K562 (cell line): ENCODE data around the gene CENPC. TPM values are rescaled to one million over a fixed set of nuclear protein-coding genes. Genes with fewer than 3 reads are reported as not detected.
A peak's percentile ranks its signal among the peaks of the same experiment; 100 is the strongest.

Source experiments
- CREM ChIP-seq: IDR thresholded peaks from 2 replicates; pipeline ENCODE4 v1.6.1; 2014; ENCODE audit warnings: antibody characterized with exemption, low read depth
- TAF9B ChIP-seq: fragments of 450-650 bp; IDR thresholded peaks from 2 replicates; pipeline ENCODE4 v1.6.1; 2018; ENCODE audit warnings: mild to moderate bottlenecking; ENCODE audit not compliant: partially characterized antibody
- TCFL5 ChIP-seq: fragments of 250-450 bp; sonication (Bioruptor Pico); conservative IDR thresholded peaks from 2 replicates; pipeline ENCODE4 v1.6.1; 2021; ENCODE audit warnings: mild to moderate bottlenecking, moderate library complexity, matching md5 sums
- polyA plus RNA-seq, 8 experiments: library from polyadenylated mRNA; depleted of rRNA in 4 of 8; stranded (reverse) in 5 of 8; unstranded in 3 of 8; fragments of >200 nt; fragmentation: Nextera tagmentation in 2 of 8; fragmentation: Illumina TruSeq in 1 of 8; extraction: Ambion mirVana in 2 of 8; extraction: Trizol in 1 of 8; gene quantifications; 2 replicates each; pipeline versions ENCODE4 v1.2.1 to v1.2.3, GENCODE V29; 2011 to 2014; ENCODE audit warnings: inconsistent platforms in 1 of 8, missing spikeins in 1 of 8
- total RNA-seq, 7 experiments: library from RNA; depleted of rRNA in 6 of 7; stranded (reverse); fragments of >200 nt in 6 of 7; fragmentation: Illumina TruSeq in 2 of 7; extraction: Trizol in 2 of 7; gene quantifications; 2 replicates each; pipeline versions ENCODE4 v1.2.1 to v1.2.3, GENCODE V29; 2011 to 2021; ENCODE audit warnings: low replicate concordance in 1 of 7
- TF ChIP-seq, protein P1 (sequence below), 2 experiments: fragments of 450-650 bp in 1 of 2; sonication (generic) in 1 of 2; formaldehyde crosslinking in 1 of 2; IDR thresholded peaks; 2 replicates each; pipeline versions ENCODE4 v1.7.1 to v1.9.0; 2016 to 2022; ENCODE audit warnings: inconsistent platforms in 1 of 2, mild to moderate bottlenecking in 1 of 2, missing genetic modification reagents in 1 of 2
- TF ChIP-seq, protein P2 (sequence below): fragments of 250-450 bp; sonication (Bioruptor Pico); IDR thresholded peaks from 2 replicates; pipeline ENCODE4 v1.5.0; 2021

The CENPC gene
- total and polyA plus RNA-seq, 9 of the 15 experiments (the other 6 are each of a cell fraction or from before 2014, with no cell fraction given) = 18.1 to 48.5 (median 30.8) TPM

- TF ChIP-seq TCFL5 (no peak), TAF9B (peak; percentile 5), CREM (0 out of 2 replicates have a peak, but pooled peaks have one; percentile 4)
- TF ChIP-seq, protein P1, sequence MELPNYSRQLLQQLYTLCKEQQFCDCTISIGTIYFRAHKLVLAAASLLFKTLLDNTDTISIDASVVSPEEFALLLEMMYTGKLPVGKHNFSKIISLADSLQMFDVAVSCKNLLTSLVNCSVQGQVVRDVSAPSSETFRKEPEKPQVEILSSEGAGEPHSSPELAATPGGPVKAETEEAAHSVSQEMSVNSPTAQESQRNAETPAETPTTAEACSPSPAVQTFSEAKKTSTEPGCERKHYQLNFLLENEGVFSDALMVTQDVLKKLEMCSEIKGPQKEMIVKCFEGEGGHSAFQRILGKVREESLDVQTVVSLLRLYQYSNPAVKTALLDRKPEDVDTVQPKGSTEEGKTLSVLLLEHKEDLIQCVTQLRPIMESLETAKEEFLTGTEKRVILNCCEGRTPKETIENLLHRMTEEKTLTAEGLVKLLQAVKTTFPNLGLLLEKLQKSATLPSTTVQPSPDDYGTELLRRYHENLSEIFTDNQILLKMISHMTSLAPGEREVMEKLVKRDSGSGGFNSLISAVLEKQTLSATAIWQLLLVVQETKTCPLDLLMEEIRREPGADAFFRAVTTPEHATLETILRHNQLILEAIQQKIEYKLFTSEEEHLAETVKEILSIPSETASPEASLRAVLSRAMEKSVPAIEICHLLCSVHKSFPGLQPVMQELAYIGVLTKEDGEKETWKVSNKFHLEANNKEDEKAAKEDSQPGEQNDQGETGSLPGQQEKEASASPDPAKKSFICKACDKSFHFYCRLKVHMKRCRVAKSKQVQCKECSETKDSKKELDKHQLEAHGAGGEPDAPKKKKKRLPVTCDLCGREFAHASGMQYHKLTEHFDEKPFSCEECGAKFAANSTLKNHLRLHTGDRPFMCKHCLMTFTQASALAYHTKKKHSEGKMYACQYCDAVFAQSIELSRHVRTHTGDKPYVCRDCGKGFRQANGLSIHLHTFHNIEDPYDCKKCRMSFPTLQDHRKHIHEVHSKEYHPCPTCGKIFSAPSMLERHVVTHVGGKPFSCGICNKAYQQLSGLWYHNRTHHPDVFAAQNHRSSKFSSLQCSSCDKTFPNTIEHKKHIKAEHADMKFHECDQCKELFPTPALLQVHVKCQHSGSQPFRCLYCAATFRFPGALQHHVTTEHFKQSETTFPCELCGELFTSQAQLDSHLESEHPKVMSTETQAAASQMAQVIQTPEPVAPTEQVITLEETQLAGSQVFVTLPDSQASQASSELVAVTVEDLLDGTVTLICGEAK (IDR thresholded peaks at IDR 0.05) = peak; percentile 79
- TF ChIP-seq, protein P1 (CRISPR knock-in tag; IDR thresholded peaks at IDR 0.05) = peak; percentile 64; the same call in 1 of the 2 replicates
- TF ChIP-seq, protein P2, sequence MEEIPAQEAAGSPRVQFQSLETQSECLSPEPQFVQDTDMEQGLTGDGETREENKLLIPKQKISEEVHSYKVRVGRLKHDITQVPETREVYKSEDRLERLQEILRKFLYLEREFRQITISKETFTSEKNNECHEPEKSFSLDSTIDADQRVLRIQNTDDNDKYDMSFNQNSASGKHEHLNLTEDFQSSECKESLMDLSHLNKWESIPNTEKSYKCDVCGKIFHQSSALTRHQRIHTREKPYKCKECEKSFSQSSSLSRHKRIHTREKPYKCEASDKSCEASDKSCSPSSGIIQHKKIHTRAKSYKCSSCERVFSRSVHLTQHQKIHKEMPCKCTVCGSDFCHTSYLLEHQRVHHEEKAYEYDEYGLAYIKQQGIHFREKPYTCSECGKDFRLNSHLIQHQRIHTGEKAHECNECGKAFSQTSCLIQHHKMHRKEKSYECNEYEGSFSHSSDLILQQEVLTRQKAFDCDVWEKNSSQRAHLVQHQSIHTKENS (CRISPR knock-in tag) = no peak
Observed at GRCh38 chr4:67571975-67572374, 26.7 kb upstream of the CENPC start (continued).
